ENCODE data around the gene TRAM2. TPM values are rescaled to one million over a fixed set of nuclear protein-coding genes. Genes with fewer than 3 reads are reported as not detected.

Gene TRAM2
- total RNA-seq, 1 donor = 5.7 TPM

GRCh38 chr6:52548353-52548713 lies 28.5 kb downstream of the TRAM2 start:
- H3K27me3 ChIP-seq (ENCODE audit: insufficient read depth, low read length) = no peaks in the 10 kb centered on the region
- H3K9me3 ChIP-seq (ENCODE audit: low read depth, low read length) = no peaks in the 10 kb centered on the region
- H3K4me3 ChIP-seq (ENCODE audit: low read length) = no peak overlapping the region
- no peaks in the 10 kb centered on the region for H3K4me1 ChIP-seq (ENCODE audit: insufficient read depth, low read length)

DNA sequence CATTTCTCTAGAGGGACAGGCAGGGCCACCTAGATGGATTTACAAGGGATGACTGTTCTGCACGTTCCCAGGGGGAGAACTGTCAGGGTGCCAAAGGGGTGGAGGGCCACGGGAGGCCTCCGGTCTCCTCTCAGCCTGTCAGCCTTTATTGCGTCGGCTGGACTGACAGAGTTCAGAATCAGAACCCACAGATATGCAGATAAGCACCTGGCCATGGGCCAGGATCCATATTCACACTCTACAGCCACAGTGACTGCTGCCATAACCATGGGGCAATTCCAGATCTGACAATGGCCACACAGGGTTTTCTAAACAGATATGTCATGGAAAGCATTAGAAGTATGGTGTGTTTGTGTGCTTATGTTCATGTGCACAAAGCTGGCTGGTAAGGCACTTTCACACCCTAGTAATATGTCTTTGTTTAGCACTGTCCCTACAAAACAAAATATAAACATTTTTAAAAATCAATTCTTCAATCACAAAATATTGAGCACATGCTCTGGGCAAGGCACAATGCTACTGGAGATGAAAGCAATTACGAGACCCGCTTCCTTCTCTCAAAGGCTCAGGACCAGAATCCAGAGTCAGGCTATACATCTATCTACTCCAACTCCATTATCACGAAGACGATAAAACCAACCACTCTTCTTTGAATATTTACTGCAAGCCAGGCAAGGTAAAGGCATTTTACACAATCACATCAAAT lies 29.1 kb downstream of the TRAM2 start:
- Histone ChIP-seq H3K4me1 (ENCODE audit: insufficient read depth, low read length) (no peaks in the 10 kb centered on the region), H3K9me3 (ENCODE audit: low read depth, low read length) (no peaks in the 10 kb centered on the region), H3K27me3 (ENCODE audit: insufficient read depth, low read length) (no peaks in the 10 kb centered on the region), H3K4me3 (ENCODE audit: low read length) (no peak overlapping the region)

GRCh38 chr6:52546678-52547077 lies 30.2 kb downstream of the TRAM2 start:
- no peaks in the 10 kb centered on the region for H3K4me1 ChIP-seq (ENCODE audit: insufficient read depth, low read length)
- H3K4me3 ChIP-seq (ENCODE audit: low read length) = no peak overlapping the region
- H3K27me3 ChIP-seq (ENCODE audit: insufficient read depth, low read length) = no peaks in the 10 kb centered on the region
- no peaks in the 10 kb centered on the region for H3K9me3 ChIP-seq (ENCODE audit: low read depth, low read length)

- Histone ChIP-seq H3K4me1 (ENCODE audit: insufficient read depth, low read length) (no peaks in the 10 kb centered on the region), H3K9me3 (ENCODE audit: low read depth, low read length) (no peaks in the 10 kb centered on the region), H3K4me3 (ENCODE audit: low read length) (no peak overlapping the region), H3K27me3 (ENCODE audit: insufficient read depth, low read length) (no peaks in the 10 kb centered on the region)
Measured at GRCh38 chr6:52546192-52546591, 30.7 kb downstream of the TRAM2 start.

- Histone ChIP-seq H3K27me3 (ENCODE audit: insufficient read depth, low read length) (no peaks in the 10 kb centered on the region), H3K4me3 (ENCODE audit: low read length) (no peak overlapping the region), H3K9me3 (ENCODE audit: low read depth, low read length) (no peaks in the 10 kb centered on the region), H3K4me1 (ENCODE audit: insufficient read depth, low read length) (no peaks in the 10 kb centered on the region)
Measured at GRCh38 chr6:52545406-52546119, 31.3 kb downstream of the TRAM2 start.

DNA sequence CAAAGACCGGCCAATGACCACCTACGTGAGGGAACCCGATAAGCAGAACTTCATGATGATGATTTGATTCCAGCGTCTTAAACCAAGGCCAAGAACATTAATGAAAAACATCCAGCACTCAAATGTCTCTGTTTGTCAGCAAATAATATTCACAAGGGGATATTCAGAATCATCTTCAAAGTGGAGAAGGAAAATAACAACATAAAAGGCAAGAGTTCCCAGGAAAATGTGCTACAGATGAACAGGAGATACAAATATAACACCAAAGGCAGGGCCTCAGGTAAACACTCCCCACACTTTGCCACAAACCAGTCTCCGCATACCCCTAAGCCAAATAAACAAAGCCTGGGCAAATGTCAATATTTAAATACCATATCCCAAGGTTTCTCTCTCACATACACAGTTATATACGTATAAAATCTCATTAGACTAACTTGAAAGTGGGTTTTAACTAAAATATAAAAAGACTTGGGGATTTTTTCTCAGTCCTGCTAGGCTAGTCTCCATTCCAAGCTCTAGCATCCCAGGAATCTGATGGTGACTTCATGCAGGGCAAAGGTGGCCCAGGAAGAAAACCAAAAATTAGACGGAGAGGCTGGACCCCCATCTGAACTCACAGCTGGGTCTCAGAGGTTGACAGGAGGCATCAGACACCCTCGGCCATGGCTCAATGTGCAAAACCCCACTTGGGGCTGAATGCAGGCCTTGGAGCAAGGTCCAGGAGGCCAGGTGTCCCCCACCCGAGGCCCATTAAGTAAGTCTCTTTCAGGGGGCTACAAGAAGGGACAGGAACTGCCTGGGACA lies 32.1 kb downstream of the TRAM2 start:
- Histone ChIP-seq H3K9me3 (ENCODE audit: low read depth, low read length) (no peaks in the 10 kb centered on the region), H3K27me3 (ENCODE audit: insufficient read depth, low read length) (no peaks in the 10 kb centered on the region), H3K4me3 (ENCODE audit: low read length) (no peak overlapping the region), H3K4me1 (ENCODE audit: insufficient read depth, low read length) (no peaks in the 10 kb centered on the region)

DNA sequence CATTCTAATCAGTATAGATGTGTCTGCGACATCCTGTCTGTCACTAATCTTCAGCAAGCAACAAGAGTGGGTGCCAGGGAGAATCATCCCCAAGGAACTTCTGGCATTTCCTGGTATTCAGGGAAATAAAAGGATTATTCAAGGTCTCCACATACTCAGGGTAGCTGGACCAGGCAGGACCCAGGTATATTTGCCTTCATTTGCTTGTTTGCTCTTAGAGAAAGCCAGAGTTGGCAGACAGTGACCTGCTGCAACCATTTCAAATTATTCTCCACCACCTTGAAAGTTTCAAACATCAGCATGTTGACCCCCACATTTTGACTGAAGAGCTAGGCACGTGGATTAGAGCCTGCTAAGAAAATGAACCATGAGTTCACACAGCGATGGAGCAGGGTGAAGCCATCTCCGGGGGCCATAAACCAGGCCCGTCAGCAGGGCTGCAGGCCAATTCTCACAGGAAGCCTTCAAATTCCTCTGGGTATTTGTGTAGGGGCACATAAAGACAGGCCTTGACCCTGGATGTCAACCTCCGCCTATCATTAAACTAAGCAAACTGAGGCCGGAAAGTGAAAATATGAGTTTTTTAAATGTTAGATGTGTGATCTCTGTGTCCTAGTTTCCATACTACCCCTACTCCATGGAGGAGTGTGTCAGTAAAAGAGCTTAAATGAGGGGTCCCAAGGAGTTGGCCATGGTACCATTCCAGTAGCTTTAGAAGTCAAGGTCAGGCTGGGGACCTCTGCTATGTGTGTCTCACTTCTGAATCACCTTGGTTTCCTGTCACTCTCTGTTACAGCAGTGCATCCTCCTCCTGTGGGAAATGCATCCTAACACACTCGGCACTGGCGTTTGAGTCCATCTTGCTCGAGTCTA lies 32.9 kb downstream of the TRAM2 start:
- Histone ChIP-seq H3K4me3 (ENCODE audit: low read length) (no peak overlapping the region), H3K4me1 (ENCODE audit: insufficient read depth, low read length) (no peaks in the 10 kb centered on the region), H3K9me3 (ENCODE audit: low read depth, low read length) (no peaks in the 10 kb centered on the region), H3K27me3 (ENCODE audit: insufficient read depth, low read length) (no peaks in the 10 kb centered on the region)

GRCh38 chr6:52543262-52543661 lies 33.6 kb downstream of the TRAM2 start:
- H3K9me3 ChIP-seq (ENCODE audit: low read depth, low read length) = no peaks in the 10 kb centered on the region
- peaks cover under 1% of the 10 kb centered on the region for H3K4me1 ChIP-seq (ENCODE audit: insufficient read depth, low read length)
- no peak overlapping the region for H3K4me3 ChIP-seq (ENCODE audit: low read length)
- no peaks in the 10 kb centered on the region for H3K27me3 ChIP-seq (ENCODE audit: insufficient read depth, low read length)

- H3K27me3 ChIP-seq (ENCODE audit: insufficient read depth, low read length) = no peaks in the 10 kb centered on the region
- H3K4me3 ChIP-seq (ENCODE audit: low read length) = no peak overlapping the region
- H3K4me1 ChIP-seq (ENCODE audit: insufficient read depth, low read length) = peaks cover 16% of the 10 kb centered on the region
- H3K9me3 ChIP-seq (ENCODE audit: low read depth, low read length) = no peaks in the 10 kb centered on the region
Measured at GRCh38 chr6:52541135-52541534, 35.7 kb downstream of the TRAM2 start.

- no peaks in the 10 kb centered on the region for H3K9me3 ChIP-seq (ENCODE audit: low read depth, low read length)
- no peaks in the 10 kb centered on the region for H3K27me3 ChIP-seq (ENCODE audit: insufficient read depth, low read length)
- peaks cover 16% of the 10 kb centered on the region for H3K4me1 ChIP-seq (ENCODE audit: insufficient read depth, low read length)
- no peak overlapping the region for H3K4me3 ChIP-seq (ENCODE audit: low read length)
Measured at GRCh38 chr6:52540286-52540902, 36.5 kb downstream of the TRAM2 start.

GRCh38 chr6:52539607-52540006 lies 37.3 kb downstream of the TRAM2 start:
- Histone ChIP-seq H3K4me3 (ENCODE audit: low read length) (no peak overlapping the region), H3K9me3 (ENCODE audit: low read depth, low read length) (no peaks in the 10 kb centered on the region), H3K27me3 (ENCODE audit: insufficient read depth, low read length) (no peaks in the 10 kb centered on the region), H3K4me1 (ENCODE audit: insufficient read depth, low read length) (peaks cover 16% of the 10 kb centered on the region)

DNA sequence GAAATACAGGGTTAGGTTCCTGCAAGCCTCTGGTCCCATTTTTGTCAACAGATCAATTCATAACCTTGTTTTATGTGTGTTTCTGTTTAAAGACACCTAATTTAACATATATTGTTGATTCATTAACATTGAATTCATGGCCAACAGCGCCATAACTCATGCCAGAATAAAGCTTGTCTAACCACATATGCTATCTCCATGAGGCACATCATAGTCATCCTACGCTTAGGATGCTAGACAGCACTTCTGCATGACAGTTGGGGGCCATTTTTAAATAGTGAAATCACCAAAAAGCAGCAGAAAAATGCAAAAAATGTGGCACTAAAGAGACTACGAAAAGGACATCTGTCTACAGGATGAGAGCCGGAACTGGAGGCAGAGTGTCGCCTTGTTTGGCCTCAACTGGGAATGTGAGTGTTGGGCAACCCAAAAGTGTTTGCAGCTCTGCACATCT lies 37.9 kb downstream of the TRAM2 start:
- peaks cover 16% of the 10 kb centered on the region for H3K4me1 ChIP-seq (ENCODE audit: insufficient read depth, low read length)
- no peaks in the 10 kb centered on the region for H3K27me3 ChIP-seq (ENCODE audit: insufficient read depth, low read length)
- no peak overlapping the region for H3K4me3 ChIP-seq (ENCODE audit: low read length)
- no peaks in the 10 kb centered on the region for H3K9me3 ChIP-seq (ENCODE audit: low read depth, low read length)

DNA sequence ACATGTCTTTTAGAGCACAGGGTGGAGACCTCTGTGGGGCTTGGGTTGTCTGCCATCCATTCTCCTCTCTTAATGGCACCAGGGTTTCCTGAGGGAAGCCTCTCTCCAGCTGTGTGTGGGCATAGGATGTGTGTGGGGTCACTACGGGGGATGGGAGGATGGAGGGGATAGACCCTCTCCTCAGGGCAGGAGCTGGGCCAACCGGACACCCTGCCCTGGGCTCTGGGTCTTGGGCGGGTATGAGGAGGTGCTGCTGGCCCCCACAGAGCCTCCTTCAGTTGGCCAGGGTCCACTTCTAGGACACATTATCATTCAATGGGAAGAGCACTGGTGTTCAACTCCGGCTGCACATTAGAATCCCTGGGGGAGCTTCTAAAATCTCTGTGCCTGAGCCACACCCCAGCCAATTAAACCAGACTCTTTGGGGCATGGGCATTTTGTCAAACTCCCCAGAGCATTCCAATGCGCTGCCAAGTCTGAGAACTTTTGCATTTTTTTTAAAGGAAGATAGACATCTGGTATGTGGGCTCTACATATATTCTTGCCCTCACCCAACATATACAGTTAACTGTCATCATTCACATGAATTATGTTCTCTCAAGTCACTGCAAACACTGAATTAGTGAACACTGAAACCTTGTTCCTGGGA lies 38.5 kb downstream of the TRAM2 start:
- no peaks in the 10 kb centered on the region for H3K9me3 ChIP-seq (ENCODE audit: low read depth, low read length)
- H3K4me3 ChIP-seq (ENCODE audit: low read length) = no peak overlapping the region
- H3K4me1 ChIP-seq (ENCODE audit: insufficient read depth, low read length) = peaks cover 16% of the 10 kb centered on the region
- H3K27me3 ChIP-seq (ENCODE audit: insufficient read depth, low read length) = no peaks in the 10 kb centered on the region
